OCI-LY7 (cell line): Measurements from ENCODE around the gene EVC. TPM values are rescaled to one million over a fixed set of nuclear protein-coding genes. Genes with fewer than 3 reads are reported as not detected.
A peak's percentile ranks its signal among the peaks of the same experiment; 100 is the strongest.

Experiments
- BruUV-seq: library from RNA; stranded (reverse); fragments of 400-500 nt; replicated peaks from 2 replicates; lab custom pipeline; 2021; lab: Mats Ljungman, UMichigan
- CTCF ChIA-PET: fragments of 300-600 bp; sonication (Branson Sonifier 250); formaldehyde crosslinking; loops from one replicate; lab custom pipeline; 2022; ENCODE audit warnings: antibody characterized with exemption; ENCODE audit not compliant: unreplicated experiment; lab: Charles Lee
- POLR2A ChIA-PET: fragments of 300-600 bp; sonication (Branson Sonifier 250); formaldehyde crosslinking; loops from one replicate; lab custom pipeline; 2022; ENCODE audit warnings: antibody characterized with exemption; lab: Charles Lee
- DNase-seq: peaks from one replicate; pipeline ENCODE4 v3.0.0-alpha.2; 2015; ENCODE audit warnings: low spot score
- H2AFZ ChIP-seq: fragments of 200-600 bp; sonication (generic), shearing (Covaris generic); 2 replicates; pipeline ENCODE4 v1.6.1; 2014; ENCODE audit warnings: mild to moderate bottlenecking, antibody characterized with exemption, low read length, moderate library complexity
- H3K27ac ChIP-seq: fragments of 200-600 bp; sonication (generic); 2 replicates; pipeline ENCODE4 v1.5.1; 2014; ENCODE audit warnings: mixed run types, low read depth, mild to moderate bottlenecking, moderate library complexity, low read length, inconsistent platforms; ENCODE audit not compliant: poor library complexity, severe bottlenecking
- H3K36me3 ChIP-seq: fragments of 200-600 bp; sonication (generic); 2 replicates; pipeline ENCODE4 v1.6.1; 2014; ENCODE audit warnings: mild to moderate bottlenecking, antibody characterized with exemption, low read length, moderate library complexity, mixed read lengths; ENCODE audit not compliant: insufficient read depth
- H3K4me1 ChIP-seq: fragments of 200-600 bp; sonication (generic); 2 replicates; pipeline ENCODE4 v1.5.1; 2014; ENCODE audit warnings: mild to moderate bottlenecking, low read length; ENCODE audit not compliant: insufficient read depth, poor library complexity, severe bottlenecking
- H3K4me2 ChIP-seq: fragments of 200-600 bp; sonication (generic); 2 replicates; pipeline ENCODE4 v1.6.1; 2014; ENCODE audit warnings: mild to moderate bottlenecking, low read length
- H3K4me3 ChIP-seq: fragments of 200-600 bp; sonication (generic); 2 replicates; pipeline ENCODE4 v1.5.1; 2014; ENCODE audit warnings: mild to moderate bottlenecking, low read depth, low read length; ENCODE audit not compliant: poor library complexity, severe bottlenecking
- H3K79me2 ChIP-seq: fragments of 200-600 bp; sonication (generic); 2 replicates; pipeline ENCODE4 v1.6.1; 2016; ENCODE audit warnings: low read depth, mild to moderate bottlenecking, low read length, moderate library complexity, mixed read lengths; ENCODE audit not compliant: insufficient read depth
- H3K9me2 ChIP-seq: fragments of 200-600 bp; sonication (generic); 2 replicates; pipeline ENCODE4 v1.6.1; 2016; ENCODE audit warnings: mild to moderate bottlenecking, low read length, mixed read lengths; ENCODE audit not compliant: insufficient read depth
- H3K9me3 ChIP-seq: fragments of 200-600 bp; sonication (generic); 2 replicates; pipeline ENCODE4 v1.6.1; 2014; ENCODE audit warnings: mild to moderate bottlenecking, mixed run types, low read length, mixed read lengths
- H4K20me1 ChIP-seq: fragments of 200-600 bp; sonication (generic); 2 replicates; pipeline ENCODE4 v1.6.1; 2014; ENCODE audit warnings: mild to moderate bottlenecking, antibody characterized with exemption, low read length, moderate library complexity, mixed read lengths; ENCODE audit not compliant: insufficient read depth
- CTCF ChIP-seq: fragments of 200-600 bp; sonication (generic); conservative IDR thresholded peaks from 2 replicates; pipeline ENCODE4 v1.5.1; 2014; ENCODE audit warnings: mild to moderate bottlenecking, antibody characterized with exemption, low read length, moderate library complexity, mixed read lengths
- EZH2phosphoT487 ChIP-seq: fragments of 200-600 bp; sonication (generic); IDR thresholded peaks from 2 replicates; pipeline ENCODE4 v1.6.1; 2018; ENCODE audit warnings: low read depth, borderline replicate concordance, mild to moderate bottlenecking, mixed run types, antibody characterized with exemption, low read length, moderate library complexity, mixed read lengths
- intact Hi-C: fragments of 100-400 bp; cut with micrococcal nuclease; formaldehyde crosslinking; loops from one replicate; pipeline ENCODE4 v1.10.0; 2022; ENCODE audit not compliant: unreplicated experiment
- total RNA-seq, 2 experiments: library from RNA; depleted of rRNA in 1 of 2; stranded (reverse); fragments of >200 nt in 1 of 2; shearing (Covaris generic) in 1 of 2; gene quantifications; 2 replicates each; pipeline ENCODE4 v1.2.3, GENCODE V29; 2014 to 2022

Gene EVC
- total RNA-seq, 2 experiments from 2014 or later: not detected

- POLR2A ChIA-PET: no interaction called here
- H2AFZ ChIP-seq: no peak overlapping the region
- intact Hi-C loops: no loop called here
These were observed 78.1 kb downstream of the EVC start for GRCh38 chr4:5789141-5789540.

GRCh38 chr4:5790546-5790857 is 79.5 kb downstream of the EVC start:
- H2AFZ ChIP-seq: no peak overlapping the region
- ChIA-PET CTCF (no interaction called here), POLR2A (no interaction called here)
- H3K4me2 ChIP-seq: no peak overlapping the region
- intact Hi-C loops: loop anchor here (5.0 kb wide), 1 partner anchor 393 kb away; no protein-coding TSS in a partner anchor
- TF ChIP-seq CTCF: 0 out of 2 replicates have a peak, but pooled peaks have one; percentile 2
- TF ChIP-seq EZH2phosphoT487: no peak
- DNase-seq: no peak
- no peak overlapping the region for H3K4me3 ChIP-seq
- H3K4me1 ChIP-seq: no peaks in the 10 kb centered on the region
- no peaks in the 10 kb centered on the region for H3K36me3 ChIP-seq
- no peak overlapping the region for H3K27ac ChIP-seq
- no peaks in the 10 kb centered on the region for H3K9me2 ChIP-seq
- no peaks in the 10 kb centered on the region for H3K9me3 ChIP-seq
- H3K79me2 ChIP-seq: no peaks in the 10 kb centered on the region
- no peaks in the 10 kb centered on the region for H4K20me1 ChIP-seq
- no TSS peak for BruUV-seq

More at GRCh38 chr4:5789141-5789540, 78.1 kb downstream of the EVC start:
- no peaks in the 10 kb centered on the region for H3K79me2 ChIP-seq
- H4K20me1 ChIP-seq: no peaks in the 10 kb centered on the region
- H3K9me3 ChIP-seq: no peaks in the 10 kb centered on the region
- CTCF ChIA-PET: no interaction called here
- H3K4me3 ChIP-seq: no peak overlapping the region
- no TSS peak for BruUV-seq
- H3K27ac ChIP-seq: no peak overlapping the region
- no peak for DNase-seq
- H3K4me1 ChIP-seq: no peaks in the 10 kb centered on the region
- H3K4me2 ChIP-seq: no peak overlapping the region
- no peaks in the 10 kb centered on the region for H3K36me3 ChIP-seq
- TF ChIP-seq EZH2phosphoT487 (no peak), CTCF (no peak)
- H3K9me2 ChIP-seq: no peaks in the 10 kb centered on the region

GRCh38 chr4:5791654-5792053 is 80.7 kb downstream of the EVC start:
- TF ChIP-seq EZH2phosphoT487 (no peak), CTCF (no peak)
- Histone ChIP-seq H3K27ac (no peak overlapping the region), H3K9me3 (no peaks in the 10 kb centered on the region), H4K20me1 (no peaks in the 10 kb centered on the region), H3K9me2 (no peaks in the 10 kb centered on the region), H3K79me2 (no peaks in the 10 kb centered on the region), H3K4me1 (no peaks in the 10 kb centered on the region), H3K4me3 (no peak overlapping the region), H2AFZ (no peak overlapping the region), H3K36me3 (no peaks in the 10 kb centered on the region), H3K4me2 (no peak overlapping the region)
- ChIA-PET CTCF (no interaction called here), POLR2A (no interaction called here)
- DNase-seq: no peak
- intact Hi-C loops: loop anchor here (5.0 kb wide), 1 partner anchor 394 kb away; no protein-coding TSS in a partner anchor
- no TSS peak for BruUV-seq
